ENCODE results near the gene ALDH4A1. TPM values are rescaled to one million over a fixed set of nuclear protein-coding genes. Genes with fewer than 3 reads are reported as not detected.

The ALDH4A1 gene
- total RNA-seq, 1 donor, result 9.5 TPM

DNA sequence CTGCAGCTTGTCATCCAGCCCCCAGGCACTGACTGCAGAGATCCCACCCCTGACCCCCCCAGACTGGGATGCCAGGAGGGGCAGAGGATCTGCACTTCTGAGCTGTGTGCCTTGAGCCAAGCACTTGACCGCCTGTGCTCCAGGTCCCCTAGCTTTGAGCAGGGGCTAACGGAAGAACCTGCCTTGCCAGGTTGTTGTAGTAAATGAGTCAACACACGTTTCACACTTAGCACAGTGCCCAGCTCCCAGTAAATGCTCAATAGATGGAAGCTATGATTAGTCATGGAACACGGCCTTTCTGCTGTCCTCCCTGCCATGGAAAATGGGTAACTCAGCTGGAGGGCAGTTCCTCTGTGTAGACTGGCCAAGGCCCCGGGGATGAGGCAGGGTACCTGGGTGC is 30.0 kb upstream of the ALDH4A1 start:
- DNase-seq (ENCODE audit: low read depth), result no peak
- no peak overlapping the region for H3K4me3 ChIP-seq (ENCODE audit: low read depth, low read length)
- TF ChIP-seq, protein P1, sequence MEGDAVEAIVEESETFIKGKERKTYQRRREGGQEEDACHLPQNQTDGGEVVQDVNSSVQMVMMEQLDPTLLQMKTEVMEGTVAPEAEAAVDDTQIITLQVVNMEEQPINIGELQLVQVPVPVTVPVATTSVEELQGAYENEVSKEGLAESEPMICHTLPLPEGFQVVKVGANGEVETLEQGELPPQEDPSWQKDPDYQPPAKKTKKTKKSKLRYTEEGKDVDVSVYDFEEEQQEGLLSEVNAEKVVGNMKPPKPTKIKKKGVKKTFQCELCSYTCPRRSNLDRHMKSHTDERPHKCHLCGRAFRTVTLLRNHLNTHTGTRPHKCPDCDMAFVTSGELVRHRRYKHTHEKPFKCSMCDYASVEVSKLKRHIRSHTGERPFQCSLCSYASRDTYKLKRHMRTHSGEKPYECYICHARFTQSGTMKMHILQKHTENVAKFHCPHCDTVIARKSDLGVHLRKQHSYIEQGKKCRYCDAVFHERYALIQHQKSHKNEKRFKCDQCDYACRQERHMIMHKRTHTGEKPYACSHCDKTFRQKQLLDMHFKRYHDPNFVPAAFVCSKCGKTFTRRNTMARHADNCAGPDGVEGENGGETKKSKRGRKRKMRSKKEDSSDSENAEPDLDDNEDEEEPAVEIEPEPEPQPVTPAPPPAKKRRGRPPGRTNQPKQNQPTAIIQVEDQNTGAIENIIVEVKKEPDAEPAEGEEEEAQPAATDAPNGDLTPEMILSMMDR (IDR thresholded peaks at IDR 0.05; ENCODE audit: insufficient read depth, low read length), result no peak

DNA sequence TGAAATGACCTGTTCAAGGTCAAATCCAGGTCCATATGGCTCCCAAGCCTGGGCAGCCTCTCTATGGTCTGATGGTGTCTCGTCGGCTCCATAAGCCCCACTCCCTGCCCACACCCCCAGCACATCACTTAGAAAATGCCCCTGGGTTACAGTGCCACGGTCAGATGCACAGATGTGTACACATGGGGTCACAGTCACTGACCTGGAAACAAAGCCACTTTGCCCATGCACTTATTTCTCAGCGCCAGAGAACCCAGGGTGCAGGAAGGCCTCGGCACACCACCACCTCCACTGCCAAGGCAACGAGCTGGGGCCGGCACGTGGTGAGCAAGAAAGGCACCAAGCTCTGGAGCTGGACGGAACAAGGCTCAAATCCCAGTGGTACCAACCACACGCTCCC is 29.4 kb upstream of the ALDH4A1 start:
- no peak for DNase-seq (ENCODE audit: low read depth)
- TF ChIP-seq, protein P1 (IDR thresholded peaks at IDR 0.05; ENCODE audit: insufficient read depth, low read length), result no peak
- H3K4me3 ChIP-seq (ENCODE audit: low read depth, low read length), result no peak overlapping the region

DNA sequence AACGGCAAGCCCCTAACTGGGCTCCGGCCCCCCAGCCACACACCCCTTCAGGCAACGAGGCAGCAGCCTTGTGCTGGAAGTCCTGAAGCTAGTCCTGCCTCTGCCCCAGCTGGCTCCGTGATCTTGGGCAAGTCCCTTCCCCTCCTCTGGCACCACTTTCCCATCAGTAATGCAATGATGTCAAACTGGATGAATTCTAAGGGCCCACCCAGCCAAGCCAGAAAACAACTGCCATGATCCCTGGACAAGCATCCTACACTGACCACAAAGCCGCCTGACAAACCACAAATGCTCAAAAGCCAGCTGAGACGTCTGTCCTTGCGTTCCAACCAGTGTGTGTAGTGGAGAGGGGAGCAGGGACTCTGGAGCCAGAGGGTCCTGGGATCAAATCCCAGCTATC is 27.3 kb upstream of the ALDH4A1 start:
- H3K4me3 ChIP-seq (ENCODE audit: low read depth, low read length), result no peak overlapping the region
- TF ChIP-seq, protein P1 (IDR thresholded peaks at IDR 0.05; ENCODE audit: insufficient read depth, low read length), result no peak
- DNase-seq (ENCODE audit: low read depth), result peak; percentile 82

DNA sequence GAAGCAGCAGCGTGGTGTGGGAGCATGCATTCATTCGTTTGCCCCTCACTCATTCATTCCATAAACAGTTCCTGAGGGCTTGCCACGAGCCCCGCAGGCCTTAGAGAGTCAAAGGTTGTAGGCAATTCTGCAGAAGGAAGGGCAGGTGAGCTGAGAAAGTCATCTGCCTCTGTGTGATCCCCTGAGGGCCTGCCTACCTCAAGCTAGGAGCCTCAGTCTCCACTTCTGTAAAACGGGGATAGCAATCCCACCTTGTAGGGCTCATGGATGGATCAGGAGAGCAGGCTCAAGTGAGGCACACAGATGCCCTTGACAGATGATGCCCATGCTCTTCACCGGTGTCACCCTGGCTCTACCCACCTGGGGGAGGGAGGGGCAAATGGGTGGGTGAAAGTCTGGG is 26.6 kb upstream of the ALDH4A1 start:
- TF ChIP-seq, protein P1 (IDR thresholded peaks at IDR 0.05; ENCODE audit: insufficient read depth, low read length), result no peak
- DNase-seq (ENCODE audit: low read depth), result no peak
- no peak overlapping the region for H3K4me3 ChIP-seq (ENCODE audit: low read depth, low read length)

DNA sequence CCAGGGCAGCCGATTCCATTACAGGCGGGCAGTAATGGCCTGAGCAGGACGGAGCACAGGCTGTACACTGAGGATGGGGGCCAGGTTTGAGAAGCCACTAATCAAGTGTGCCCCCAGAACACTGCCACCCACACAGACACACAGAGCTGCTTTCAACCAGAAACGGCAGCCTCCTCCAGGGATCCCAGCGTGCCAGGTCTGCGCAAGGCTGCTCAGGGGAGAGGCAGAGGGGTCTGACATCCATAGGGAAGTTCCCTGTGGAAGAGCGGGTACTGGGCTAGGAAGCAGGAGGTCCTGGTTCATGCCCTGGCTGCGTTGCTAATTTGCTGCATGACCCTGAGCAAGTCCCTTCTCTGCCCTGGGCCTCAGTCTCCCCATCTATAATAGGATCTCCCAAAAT is 26.1 kb upstream of the ALDH4A1 start:
- TF ChIP-seq, protein P1 (IDR thresholded peaks at IDR 0.05; ENCODE audit: insufficient read depth, low read length), result no peak
- no peak for DNase-seq (ENCODE audit: low read depth)
- no peak overlapping the region for H3K4me3 ChIP-seq (ENCODE audit: low read depth, low read length)

DNA sequence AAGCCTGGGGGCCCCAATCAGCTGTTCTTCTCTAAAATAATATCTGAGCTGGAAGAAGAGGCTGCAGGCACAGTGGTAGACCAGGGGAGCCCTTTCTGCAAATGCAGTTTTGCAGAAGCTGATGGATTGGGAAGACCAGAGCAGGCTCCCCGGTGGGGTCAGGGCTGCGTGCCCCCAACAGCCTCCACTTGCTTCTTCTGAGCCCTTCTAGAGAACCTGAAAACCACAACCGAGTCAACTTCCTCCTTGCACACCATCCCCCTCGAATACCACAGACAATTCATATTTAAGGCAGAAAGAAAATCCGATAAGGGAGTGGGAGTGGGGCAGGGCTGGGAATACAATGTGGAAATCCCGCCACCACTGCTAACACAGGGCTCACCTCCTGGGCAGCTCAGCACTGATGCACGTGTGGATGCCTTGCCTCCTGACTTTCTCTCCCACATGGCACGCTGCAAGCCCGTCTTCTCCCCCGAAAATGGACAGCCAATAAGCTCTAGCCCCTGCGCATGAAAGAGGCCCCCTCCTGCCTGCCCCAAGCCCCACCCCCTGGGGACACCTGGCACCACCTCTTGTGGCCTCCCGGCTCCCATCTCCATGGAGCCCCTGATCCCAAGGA is 25.4 kb upstream of the ALDH4A1 start:
- no peak overlapping the region for H3K4me3 ChIP-seq (ENCODE audit: low read depth, low read length)
- TF ChIP-seq, protein P1 (IDR thresholded peaks at IDR 0.05; ENCODE audit: insufficient read depth, low read length), result no peak
- DNase-seq (ENCODE audit: low read depth), result peak; percentile 37

DNA sequence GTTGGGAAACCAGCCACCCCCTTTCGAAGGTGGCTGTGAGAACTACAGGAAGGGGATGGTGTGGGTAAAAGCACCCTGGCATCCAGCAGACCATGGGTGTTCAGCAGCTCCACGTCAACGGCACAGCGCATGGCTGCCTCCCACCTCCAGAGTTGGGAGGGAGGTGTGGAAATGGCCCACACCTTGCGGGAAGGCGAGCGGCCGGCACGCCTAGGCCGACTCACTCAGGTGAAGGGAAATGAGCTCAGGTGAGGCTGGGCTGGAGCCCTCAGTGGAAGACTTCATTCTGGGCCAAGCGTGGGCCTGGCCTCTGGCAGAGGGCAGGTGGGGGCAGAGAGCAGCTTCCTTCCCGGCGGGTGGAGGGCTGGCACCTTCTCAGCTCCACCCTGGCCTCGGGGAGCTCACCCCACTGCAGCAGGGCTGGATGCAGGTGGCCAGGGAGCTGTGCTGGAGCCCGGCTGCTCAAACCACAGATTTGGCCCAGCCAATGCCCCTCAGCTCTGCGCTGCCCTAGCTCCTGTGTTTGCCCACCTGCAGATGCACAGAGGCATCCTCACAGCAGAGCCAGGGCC is 24.8 kb upstream of the ALDH4A1 start:
- TF ChIP-seq, protein P1 (IDR thresholded peaks at IDR 0.05; ENCODE audit: insufficient read depth, low read length), result no peak
- no peak for DNase-seq (ENCODE audit: low read depth)
- H3K4me3 ChIP-seq (ENCODE audit: low read depth, low read length), result no peak overlapping the region

Data from fibroblast of the aortic adventitia (primary cell).